HepG2 (cell line): ENCODE measurements around the gene METTL5. TPM values are rescaled to one million over a fixed set of nuclear protein-coding genes. Genes with fewer than 3 reads are reported as not detected.
A peak's percentile ranks its signal among the peaks of the same experiment; 100 is the strongest.

ENCODE experiments used
- ATAC-seq: fragments of 200-7000 bp; cut with Tn5 transposase; 3 replicates; pipeline ENCODE4 v1.9.1; 2020; ENCODE audit warnings: mild to moderate bottlenecking, moderate library complexity
- BruUV-seq: library from RNA; stranded (reverse); fragments of 400-500 nt; replicated peaks from 2 replicates; lab custom pipeline; 2021; lab: Mats Ljungman, UMichigan
- CTCF ChIA-PET: fragments of 300-600 bp; formaldehyde crosslinking; extraction: SDS; loops from one replicate; lab custom pipeline; 2021; ENCODE audit warnings: low total read pairs, inconsistent platforms, low intra/inter-chr PET ratio; lab: Yijun Ruan, JAX
- POLR2A ChIA-PET: fragments of 350-600 bp; sonication (Branson Sonifier 250); formaldehyde crosslinking; loops from one replicate; lab custom pipeline; 2020; ENCODE audit warnings: antibody characterized with exemption, inconsistent platforms; lab: Yijun Ruan, JAX
- DNase-seq: peaks from one replicate; pipeline ENCODE4 v3.0.0-alpha.2; 2015; ENCODE audit warnings: low spot score
- FAIRE-seq: peaks from 3 replicates; lab custom pipeline; 2011; peaks lifted over from hg19 to GRCh38; lab: Jason Lieb, UNC
- H2AFZ ChIP-seq: one replicate; pipeline ENCODE4 v1.6.1; 2011; ENCODE audit warnings: low read length, inconsistent platforms
- H3K27ac ChIP-seq: fragments of 300-600 bp; 3 replicates; pipeline ENCODE4 v1.8.0; 2011; ENCODE audit warnings: mixed run types, mild to moderate bottlenecking, mixed read lengths, low read length, inconsistent platforms; ENCODE audit not compliant: insufficient read depth; ENCODE audit errors: extremely low read length
- H3K27me3 ChIP-seq, 2 experiments: fragments of 200-600 bp in 1 of 2; 2 replicates in 1 of 2; 3 replicates in 1 of 2; pipeline versions ENCODE4 v1.6.0 to v1.8.0; 2011; ENCODE audit warnings: low read length in 2 of 2, mild to moderate bottlenecking in 2 of 2, moderate library complexity in 2 of 2, inconsistent platforms in 1 of 2; ENCODE audit not compliant: insufficient read depth in 2 of 2, control insufficient read depth in 1 of 2
- H3K36me3 ChIP-seq, 2 experiments: fragments of 200-600 bp in 1 of 2; replicated peaks in 1 of 2; 2 replicates in 1 of 2; 3 replicates in 1 of 2; pipeline versions ENCODE4 v1.5.1 to v1.8.0; 2011; ENCODE audit warnings: low read length in 2 of 2, inconsistent platforms in 1 of 2; ENCODE audit not compliant: insufficient read depth in 2 of 2, control insufficient read depth in 1 of 2
- H3K4me1 ChIP-seq: 2 replicates; pipeline ENCODE4 v1.5.1; 2012; ENCODE audit warnings: low read length, inconsistent platforms; ENCODE audit not compliant: insufficient read depth
- H3K4me2 ChIP-seq: 2 replicates; pipeline ENCODE4 v1.6.0; 2011; ENCODE audit warnings: low read depth, low read length, inconsistent platforms
- H3K4me3 ChIP-seq, 3 experiments: fragments of 200-600 bp in 1 of 3; sonication (generic), shearing (Covaris generic) in 1 of 3; replicated peaks in 1 of 3; 2 replicates each; pipeline ENCODE4 v1.5.1; 2011 to 2016; ENCODE audit warnings: low read length in 3 of 3, inconsistent platforms in 2 of 3, low read depth in 2 of 3, mild to moderate bottlenecking in 2 of 3, control low read depth in 1 of 3, mixed read lengths in 1 of 3; ENCODE audit not compliant: insufficient read depth in 1 of 3
- H3K79me2 ChIP-seq: one replicate; pipeline ENCODE4 v1.6.1; 2011; ENCODE audit warnings: low read length, inconsistent platforms; ENCODE audit not compliant: insufficient read depth
- H3K9ac ChIP-seq: 2 replicates; pipeline ENCODE4 v1.6.0; 2011; ENCODE audit warnings: mild to moderate bottlenecking, low read depth, low read length, inconsistent platforms; ENCODE audit not compliant: insufficient read depth
- H3K9me3 ChIP-seq: 2 replicates; pipeline ENCODE4 v1.5.1; 2012; ENCODE audit warnings: mild to moderate bottlenecking, low read length
- H4K20me1 ChIP-seq: 2 replicates; pipeline ENCODE4 v1.6.0; 2011; ENCODE audit warnings: inconsistent platforms, mild to moderate bottlenecking, low read length, moderate library complexity; ENCODE audit not compliant: insufficient read depth
- AKAP8 ChIP-seq: sonication (generic); formaldehyde crosslinking; IDR thresholded peaks from 2 replicates; pipeline ENCODE4 v1.5.1; 2020; ENCODE audit warnings: mild to moderate bottlenecking, missing genetic modification reagents
- ARHGAP35 ChIP-seq: sonication (generic); formaldehyde crosslinking; IDR thresholded peaks from 2 replicates; pipeline ENCODE4 v1.9.0; 2022; ENCODE audit warnings: mild to moderate bottlenecking, inconsistent platforms, moderate library complexity, missing genetic modification reagents, borderline replicate concordance
- HNF4G ChIP-seq, 2 experiments: sonication (generic) in 1 of 2; formaldehyde crosslinking in 1 of 2; IDR thresholded peaks; 2 replicates each; pipeline versions ENCODE4 v1.4.0 to v1.6.1; 2011 to 2020; ENCODE audit warnings: borderline replicate concordance in 2 of 2, low read depth in 2 of 2, mild to moderate bottlenecking in 2 of 2, low read length in 1 of 2, missing genetic modification reagents in 1 of 2, moderate library complexity in 1 of 2
- NFIC ChIP-seq: IDR thresholded peaks from 2 replicates; pipeline ENCODE4 v1.6.1; 2012; ENCODE audit warnings: mild to moderate bottlenecking, low read length, inconsistent platforms
- RFXANK ChIP-seq: IDR thresholded peaks from 2 replicates; pipeline ENCODE4 v1.6.1; 2016
- SMAD3 ChIP-seq: sonication (generic); formaldehyde crosslinking; IDR thresholded peaks from 2 replicates; pipeline ENCODE4 v1.4.0; 2020; ENCODE audit warnings: missing genetic modification reagents
- SRSF1 ChIP-seq: fragments of 200-400 bp; formaldehyde crosslinking; optimal IDR thresholded peaks from 2 replicates; pipeline ENCODE3; 2017; ENCODE audit warnings: mild to moderate bottlenecking, low read depth, low read length, moderate library complexity
- ZFY ChIP-seq: sonication (generic); formaldehyde crosslinking; IDR thresholded peaks from 2 replicates; pipeline ENCODE4 v1.4.0; 2020; ENCODE audit warnings: missing genetic modification reagents
- ZNF44 ChIP-seq: sonication (generic); formaldehyde crosslinking; IDR thresholded peaks from 2 replicates; pipeline ENCODE4 v1.5.1; 2020; ENCODE audit warnings: mild to moderate bottlenecking, missing genetic modification reagents
- ZNF619 ChIP-seq: sonication (generic); formaldehyde crosslinking; IDR thresholded peaks from 2 replicates; pipeline ENCODE4 v1.4.0; 2020; ENCODE audit warnings: mild to moderate bottlenecking, missing genetic modification reagents
- ZNF761 ChIP-seq: sonication (generic); formaldehyde crosslinking; conservative IDR thresholded peaks from 2 replicates; pipeline ENCODE4 v1.4.0; 2020; ENCODE audit warnings: mild to moderate bottlenecking, missing genetic modification reagents
- ZNF775 ChIP-seq: sonication (generic); formaldehyde crosslinking; IDR thresholded peaks from 2 replicates; pipeline ENCODE4 v1.4.0; 2020; ENCODE audit warnings: missing genetic modification reagents, mild to moderate bottlenecking, moderate library complexity, borderline replicate concordance
- ZNF788 ChIP-seq: sonication (generic); formaldehyde crosslinking; IDR thresholded peaks from 2 replicates; pipeline ENCODE4 v1.5.0; 2020; ENCODE audit warnings: mild to moderate bottlenecking, missing genetic modification reagents, borderline replicate concordance
- WGBS: methylation state at CpG from one replicate; pipeline ENCODE4 v1.1.6; 2017; ENCODE audit warnings: low lambda C conversion rate; 5-methylcytosine and 5-hydroxymethylcytosine counted together
- in situ Hi-C: cut with HindIII; loops from 2 replicates; pipeline ENCODE4 v1.10.0; 2017; ENCODE audit warnings: low pct_unique_long_range_greater_than_20kb; ENCODE audit not compliant: extremely low pct_ligation_motif_present
- intact Hi-C: fragments of 100-400 bp; cut with micrococcal nuclease; formaldehyde crosslinking; loops from one replicate; pipeline ENCODE4 v1.10.0; 2022; ENCODE audit not compliant: unreplicated experiment
- polyA plus RNA-seq, 8 experiments: library from polyadenylated mRNA; depleted of rRNA in 3 of 8; stranded (reverse) in 7 of 8; unstranded in 1 of 8; fragments of >200 nt; fragmentation: Illumina TruSeq in 4 of 8; extraction: Trizol in 4 of 8; gene quantifications; 2 replicates each; pipeline versions ENCODE4 v1.2.1 to v1.2.3, GENCODE V29; 2011 to 2016; ENCODE audit warnings: low read depth in 4 of 8, missing spikeins in 1 of 8, mixed read lengths in 1 of 8; ENCODE audit not compliant: insufficient read depth in 1 of 8
- total RNA-seq, 5 experiments: library from RNA; depleted of rRNA; stranded (reverse); fragments of >200 nt; fragmentation: Illumina TruSeq; extraction: Trizol; gene quantifications; 2 replicates each; pipeline ENCODE4 v1.2.3, GENCODE V29; 2016; ENCODE audit warnings: low read depth in 1 of 5
- TF ChIP-seq, protein P1 (sequence below): sonication (generic); formaldehyde crosslinking; IDR thresholded peaks from 2 replicates; pipeline ENCODE4 v1.4.0; 2020; ENCODE audit warnings: missing genetic modification reagents
- TF ChIP-seq, protein P2 (sequence below): sonication (generic); formaldehyde crosslinking; IDR thresholded peaks from 2 replicates; pipeline ENCODE4 v1.8.0; 2022; ENCODE audit warnings: mild to moderate bottlenecking, missing genetic modification reagents, borderline replicate concordance

Gene METTL5
- total and polyA plus RNA-seq, 2 of the 13 experiments (the other 11 are each of a cell fraction or from before 2014, with no cell fraction given) = 50.7 to 95.1 TPM

GRCh38 chr2:169798718-169799592 is 25.8 kb downstream of the METTL5 start, which contains the start of gene SSB:
SSB (plus strand) TSS chr2:169798871; CDS start chr2:169800961, 2,090 bp downstream.
- Histone ChIP-seq H2AFZ (peak within 1 kb of the TSS; percentile 88), H3K27ac (peak within 1 kb of the TSS; percentile 68), H3K4me3 (peak within 1 kb of the TSS; percentile 79 to 96 (median 88)), H3K4me2 (peak within 1 kb of the TSS; percentile 77), H3K27me3 (no peaks in the 10 kb centered on the region; a peak in 1 of 5 replicates), H4K20me1 (peaks cover 10% of the 10 kb centered on the region), H3K79me2 (peaks cover 50% of the 10 kb centered on the region), H3K9ac (peak within 1 kb of the TSS; percentile 82), H3K9me3 (no peaks in the 10 kb centered on the region), H3K4me1 (peaks cover 44% of the 10 kb centered on the region), H3K36me3 (peaks cover 9 to 22% of the 10 kb centered on the region in 2 experiments)
- ATAC-seq (peak; percentile 98), DNase-seq (peak; percentile 89), FAIRE-seq (peak; percentile 51)
- ChIA-PET CTCF (no interaction called here), POLR2A (interaction anchor here (0.6 to 1.8 kb wide), 15 partner anchors 9 to 320 kb away, joined by 3 to 16 read pairs (median 4); partner anchors contain the start of genes BBS5, CFAP210, METTL5 and PHOSPHO2)
- WGBS = 1% methylated on average over 46 of the region's 67 CpGs
- in situ Hi-C loops (no loop called here), intact Hi-C loops (loop anchor here (2.0 kb wide), 1 partner anchor 28 kb away; the partner anchor contains the start of gene UBR3)
- BruUV-seq = no TSS peak
- TF ChIP-seq HNF4G (IDR thresholded peaks at IDR 0.05; ENCODE audit: borderline replicate concordance, low read depth, low read length) (no peak), HNF4G (CRISPR knock-in tag; IDR thresholded peaks at IDR 0.05; ENCODE audit: borderline replicate concordance, low read depth) (peak; percentile 75), ZNF761 (CRISPR knock-in tag) (0 out of 2 replicates have a peak, but pooled peaks have one; percentile 66), ZNF44 (CRISPR knock-in tag) (peak; percentile 33; the same call in 1 of the 2 replicates), ZNF619 (peak; percentile 94), ZFY (CRISPR knock-in tag) (peak; percentile 98), SMAD3 (CRISPR knock-in tag) (peak; percentile 37; the same call in 1 of the 2 replicates), RFXANK (CRISPR knock-in tag) (no peak), SRSF1 (peak; percentile 90), ZNF775 (CRISPR knock-in tag) (no peak), AKAP8 (no peak), NFIC (0 out of 2 replicates have a peak, but pooled peaks have one; percentile 26), ARHGAP35 (CRISPR knock-in tag) (no peak), ZNF788 (CRISPR knock-in tag) (peak; percentile 83; the same call in 1 of the 2 replicates)
- TF ChIP-seq, protein P1, sequence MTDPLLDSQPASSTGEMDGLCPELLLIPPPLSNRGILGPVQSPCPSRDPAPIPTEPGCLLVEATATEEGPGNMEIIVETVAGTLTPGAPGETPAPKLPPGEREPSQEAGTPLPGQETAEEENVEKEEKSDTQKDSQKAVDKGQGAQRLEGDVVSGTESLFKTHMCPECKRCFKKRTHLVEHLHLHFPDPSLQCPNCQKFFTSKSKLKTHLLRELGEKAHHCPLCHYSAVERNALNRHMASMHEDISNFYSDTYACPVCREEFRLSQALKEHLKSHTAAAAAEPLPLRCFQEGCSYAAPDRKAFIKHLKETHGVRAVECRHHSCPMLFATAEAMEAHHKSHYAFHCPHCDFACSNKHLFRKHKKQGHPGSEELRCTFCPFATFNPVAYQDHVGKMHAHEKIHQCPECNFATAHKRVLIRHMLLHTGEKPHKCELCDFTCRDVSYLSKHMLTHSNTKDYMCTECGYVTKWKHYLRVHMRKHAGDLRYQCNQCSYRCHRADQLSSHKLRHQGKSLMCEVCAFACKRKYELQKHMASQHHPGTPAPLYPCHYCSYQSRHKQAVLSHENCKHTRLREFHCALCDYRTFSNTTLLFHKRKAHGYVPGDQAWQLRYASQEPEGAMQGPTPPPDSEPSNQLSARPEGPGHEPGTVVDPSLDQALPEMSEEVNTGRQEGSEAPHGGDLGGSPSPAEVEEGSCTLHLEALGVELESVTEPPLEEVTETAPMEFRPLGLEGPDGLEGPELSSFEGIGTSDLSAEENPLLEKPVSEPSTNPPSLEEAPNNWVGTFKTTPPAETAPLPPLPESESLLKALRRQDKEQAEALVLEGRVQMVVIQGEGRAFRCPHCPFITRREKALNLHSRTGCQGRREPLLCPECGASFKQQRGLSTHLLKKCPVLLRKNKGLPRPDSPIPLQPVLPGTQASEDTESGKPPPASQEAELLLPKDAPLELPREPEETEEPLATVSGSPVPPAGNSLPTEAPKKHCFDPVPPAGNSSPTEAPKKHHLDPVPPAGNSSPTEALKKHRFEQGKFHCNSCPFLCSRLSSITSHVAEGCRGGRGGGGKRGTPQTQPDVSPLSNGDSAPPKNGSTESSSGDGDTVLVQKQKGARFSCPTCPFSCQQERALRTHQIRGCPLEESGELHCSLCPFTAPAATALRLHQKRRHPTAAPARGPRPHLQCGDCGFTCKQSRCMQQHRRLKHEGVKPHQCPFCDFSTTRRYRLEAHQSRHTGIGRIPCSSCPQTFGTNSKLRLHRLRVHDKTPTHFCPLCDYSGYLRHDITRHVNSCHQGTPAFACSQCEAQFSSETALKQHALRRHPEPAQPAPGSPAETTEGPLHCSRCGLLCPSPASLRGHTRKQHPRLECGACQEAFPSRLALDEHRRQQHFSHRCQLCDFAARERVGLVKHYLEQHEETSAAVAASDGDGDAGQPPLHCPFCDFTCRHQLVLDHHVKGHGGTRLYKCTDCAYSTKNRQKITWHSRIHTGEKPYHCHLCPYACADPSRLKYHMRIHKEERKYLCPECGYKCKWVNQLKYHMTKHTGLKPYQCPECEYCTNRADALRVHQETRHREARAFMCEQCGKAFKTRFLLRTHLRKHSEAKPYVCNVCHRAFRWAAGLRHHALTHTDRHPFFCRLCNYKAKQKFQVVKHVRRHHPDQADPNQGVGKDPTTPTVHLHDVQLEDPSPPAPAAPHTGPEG (CRISPR knock-in tag) = peak; percentile 59; the same call in 1 of the 2 replicates
- TF ChIP-seq, protein P2, sequence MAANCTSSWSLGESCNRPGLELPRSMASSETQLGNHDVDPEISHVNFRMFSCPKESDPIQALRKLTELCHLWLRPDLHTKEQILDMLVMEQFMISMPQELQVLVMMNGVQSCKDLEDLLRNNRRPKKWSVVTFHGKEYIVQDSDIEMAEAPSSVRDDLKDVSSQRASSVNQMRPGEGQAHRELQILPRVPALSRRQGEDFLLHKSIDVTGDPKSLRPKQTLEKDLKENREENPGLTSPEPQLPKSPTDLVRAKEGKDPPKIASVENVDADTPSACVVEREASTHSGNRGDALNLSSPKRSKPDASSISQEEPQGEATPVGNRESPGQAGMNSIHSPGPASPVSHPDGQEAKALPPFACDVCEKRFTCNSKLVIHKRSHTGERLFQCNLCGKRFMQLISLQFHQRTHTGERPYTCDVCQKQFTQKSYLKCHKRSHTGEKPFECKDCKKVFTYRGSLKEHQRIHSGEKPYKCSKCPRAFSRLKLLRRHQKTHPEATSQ (CRISPR knock-in tag) = peak; percentile 56; the same call in 1 of the 2 replicates
